NCI-H2196 (cell line): ENCODE data around the gene WASL.
"Not testable (repeated sequence)": the region's sequence is repeated elsewhere in the genome, so short reads cannot be mapped to it uniquely, and the experiment has no call there.

Experiments
- DNase-seq: peaks from one replicate; lab custom pipeline; 2025; ENCODE audit not compliant: unreplicated experiment; lab: John Stamatoyannopoulos, UW

The WASL gene

DNA sequence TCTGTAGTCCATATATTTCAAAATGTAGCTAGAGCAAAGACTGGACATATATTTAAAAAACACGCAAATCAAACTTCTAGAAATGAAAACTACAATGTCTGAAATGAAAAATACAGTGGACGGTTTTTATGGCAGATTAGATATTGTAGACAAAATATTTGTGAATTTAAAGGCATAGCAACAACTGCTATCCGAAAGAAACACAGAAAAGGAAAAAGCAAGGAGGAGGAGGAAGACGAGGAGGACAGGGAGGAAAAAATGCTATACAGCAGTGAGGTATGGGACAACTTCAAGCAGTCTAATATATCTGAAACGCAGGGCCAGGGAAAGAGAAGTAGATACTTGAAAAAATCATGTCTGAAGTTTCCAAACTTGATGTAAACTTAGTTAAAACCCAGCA lies 13.3 kb downstream of the WASL start:
- DNase-seq = no peak

- no peak for DNase-seq
Observed at GRCh38 chr7:123734498-123734897, 14.3 kb downstream of the WASL start.

- no peak for DNase-seq
Observed at GRCh38 chr7:123732413-123733091, 16.3 kb downstream of the WASL start.

DNA sequence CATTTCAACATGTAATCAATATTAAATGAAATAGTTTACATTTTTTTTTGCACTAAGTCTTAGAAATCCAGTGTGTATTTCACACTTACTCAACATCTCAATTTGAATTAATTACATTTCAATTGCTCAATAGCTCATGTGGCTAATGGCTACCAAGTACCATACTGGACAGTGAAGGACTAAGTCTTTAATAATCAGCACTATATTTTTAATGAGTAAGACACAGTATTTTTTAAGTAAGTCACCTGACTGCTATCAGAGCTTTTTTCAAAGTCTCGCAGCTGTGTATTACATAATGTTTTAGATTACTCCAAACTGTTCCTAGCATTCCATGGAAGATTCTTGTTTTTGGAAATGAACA lies 19.6 kb downstream of the WASL start:
- no peak for DNase-seq

DNA sequence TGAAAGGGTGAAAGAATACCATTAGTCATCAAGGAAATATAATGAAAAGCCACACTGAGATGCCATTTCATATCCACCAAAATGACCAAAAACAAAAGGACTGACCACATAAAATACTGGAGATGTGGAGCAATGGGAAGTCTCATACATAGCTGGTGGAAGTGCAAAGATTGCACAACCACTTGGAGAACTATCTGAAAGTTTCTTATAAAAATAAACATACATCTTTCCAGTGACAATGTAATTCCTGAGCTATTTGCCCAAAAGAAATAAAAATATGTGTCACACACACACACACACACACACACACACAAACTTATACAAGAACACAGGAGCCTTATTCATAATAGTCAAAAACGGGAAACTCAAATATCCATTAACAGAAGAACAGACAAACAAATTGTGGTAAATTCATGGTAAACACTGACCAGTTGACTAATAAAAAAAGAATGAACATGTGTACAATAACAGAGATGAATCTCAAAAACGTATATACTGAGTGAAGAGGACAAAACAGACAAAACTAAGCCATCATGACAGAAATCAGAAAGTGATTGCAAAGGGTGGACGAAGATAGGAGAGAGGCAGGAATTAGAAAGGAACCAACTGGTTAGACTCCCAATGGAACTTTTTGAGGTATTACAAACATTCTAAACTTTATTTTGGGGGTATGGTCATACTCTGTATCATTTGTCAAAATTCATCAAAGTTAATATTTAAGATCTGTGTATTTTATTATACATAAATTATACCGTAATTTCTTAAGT lies 21.5 kb downstream of the WASL start:
- DNase-seq = no peak

GRCh38 chr7:123725586-123726171 lies 23.1 kb downstream of the WASL start:
- DNase-seq = no peak

GRCh38 chr7:123724817-123725253 lies 24.0 kb downstream of the WASL start:
- no peak for DNase-seq

- DNase-seq = no peak
Observed at GRCh38 chr7:123723913-123724312, 24.9 kb downstream of the WASL start.

GRCh38 chr7:123720527-123720926 lies 28.3 kb downstream of the WASL start:
- not testable (repeated sequence) for DNase-seq

GRCh38 chr7:123719197-123719721 lies 29.5 kb downstream of the WASL start:
- no peak for DNase-seq

DNA sequence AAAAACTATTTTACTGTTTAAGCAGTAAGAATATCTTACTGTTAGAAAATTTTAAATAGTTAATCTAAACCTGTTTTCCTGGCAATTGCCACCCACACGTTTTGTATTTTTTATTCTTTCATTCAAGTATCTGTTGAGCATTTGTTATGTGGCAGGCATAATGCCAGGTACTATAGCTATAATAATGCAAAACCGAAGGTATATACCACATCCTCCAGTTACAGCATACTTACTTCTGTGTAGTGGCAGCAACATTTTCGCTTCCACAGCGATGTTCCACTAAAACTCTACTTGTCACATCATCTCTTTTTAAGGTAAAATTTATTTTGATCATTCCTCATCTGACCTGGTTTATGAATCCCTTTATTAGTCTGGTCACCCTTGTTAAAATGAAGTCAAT lies 30.0 kb downstream of the WASL start:
- DNase-seq = no peak

- DNase-seq = no peak
Observed at GRCh38 chr7:123717689-123718088, 31.1 kb downstream of the WASL start.

DNA sequence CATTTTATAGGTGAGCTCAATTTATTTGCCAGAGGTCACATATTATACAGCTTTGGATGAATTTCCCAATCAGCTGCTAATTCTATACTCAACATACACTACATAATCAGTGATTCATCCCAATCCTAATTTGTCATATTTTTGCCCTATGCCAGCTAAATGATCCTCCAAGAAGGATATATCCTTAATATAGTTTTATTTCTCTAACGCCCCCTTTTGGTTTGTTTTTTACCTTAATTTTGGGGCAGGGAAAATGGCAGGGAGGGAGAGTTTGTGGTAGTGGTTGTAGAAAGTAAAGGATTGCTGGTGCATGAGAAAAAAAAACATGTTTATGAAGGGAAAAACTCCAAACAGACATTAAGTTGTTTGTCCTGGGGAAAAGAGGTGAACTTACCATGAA lies 31.9 kb downstream of the WASL start:
- DNase-seq = no peak

GRCh38 chr7:123715799-123716198 lies 33.0 kb downstream of the WASL start:
- no peak for DNase-seq

DNA sequence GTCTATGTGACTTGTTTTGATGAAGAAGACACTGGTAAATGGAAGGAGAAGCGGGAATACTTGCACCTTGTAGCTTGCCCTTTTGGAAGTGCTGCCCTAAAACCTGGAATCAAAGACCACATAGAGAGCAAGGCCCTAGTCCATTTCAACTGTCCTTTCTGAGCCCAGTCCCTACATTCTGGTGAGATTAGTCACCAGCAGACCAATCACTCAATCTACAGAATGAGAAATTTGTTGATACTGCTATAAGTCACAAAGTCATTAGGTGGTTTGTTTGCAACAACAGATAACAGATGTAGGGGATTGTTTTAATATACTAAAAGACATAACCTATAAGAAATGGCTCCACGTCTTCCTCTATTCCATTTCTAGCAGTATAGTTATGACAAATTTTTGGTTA lies 33.6 kb downstream of the WASL start:
- no peak for DNase-seq

- DNase-seq = no peak
Observed at GRCh38 chr7:123714296-123715080, 34.3 kb downstream of the WASL start.

DNA sequence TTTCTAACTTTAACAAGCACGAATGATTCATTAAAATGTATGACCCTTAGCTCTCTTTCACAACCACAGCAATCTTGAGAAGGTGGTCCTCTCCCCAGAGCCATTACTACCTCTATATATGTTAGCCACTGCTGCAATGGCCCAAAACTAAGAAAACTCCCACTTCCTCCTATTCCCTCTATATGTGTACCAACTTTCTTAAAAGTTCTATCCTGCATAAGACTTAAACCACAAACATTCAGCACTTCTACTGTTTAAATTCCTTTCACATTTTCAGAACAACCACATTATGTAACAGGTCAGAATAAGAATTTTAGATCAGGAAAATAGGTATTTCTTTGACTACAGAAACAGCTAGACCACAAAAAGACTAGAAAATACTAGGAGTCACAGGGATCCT lies 36.2 kb downstream of the WASL start:
- DNase-seq = no peak

DNA sequence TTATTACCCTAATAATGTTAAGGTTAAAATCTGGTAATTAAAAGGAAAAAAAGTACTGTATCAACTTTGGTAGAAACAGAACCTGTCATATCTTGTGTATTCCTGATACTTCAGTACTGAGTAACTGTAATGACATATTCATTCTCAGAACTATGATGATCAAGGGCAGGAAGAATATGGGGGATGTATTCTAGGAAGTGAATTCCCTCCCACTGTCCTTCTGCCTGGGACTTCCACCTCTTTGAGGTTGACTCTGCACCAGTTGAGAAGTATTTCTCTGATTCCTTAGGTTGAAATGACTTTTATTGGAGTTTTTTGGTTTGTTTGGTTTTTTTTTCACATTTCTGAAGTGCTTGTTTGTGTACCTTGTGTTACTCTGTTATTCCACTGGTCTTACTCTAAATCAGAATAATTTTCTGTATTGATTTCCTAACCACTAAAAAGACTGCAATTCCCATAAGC lies 36.9 kb downstream of the WASL start:
- DNase-seq = no peak

DNA sequence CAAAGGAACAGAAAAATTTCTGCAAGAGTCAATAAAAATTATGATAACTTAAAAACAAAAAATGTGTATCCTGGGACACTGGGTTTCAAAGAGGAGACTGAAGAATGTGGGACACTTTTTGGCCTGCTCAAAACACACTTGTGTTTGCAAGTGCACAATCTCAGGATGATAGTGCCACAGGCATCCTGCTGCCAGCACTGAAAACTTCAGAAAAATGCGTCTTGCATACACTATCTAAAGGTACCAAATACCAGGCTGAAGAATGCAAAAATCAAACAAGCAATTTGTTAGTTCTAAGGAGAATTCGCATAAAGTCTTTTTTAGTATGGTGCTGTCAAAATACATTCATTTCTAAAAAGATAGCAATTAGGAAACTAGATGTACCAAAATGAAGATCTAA lies 38.1 kb downstream of the WASL start:
- DNase-seq = no peak

DNA sequence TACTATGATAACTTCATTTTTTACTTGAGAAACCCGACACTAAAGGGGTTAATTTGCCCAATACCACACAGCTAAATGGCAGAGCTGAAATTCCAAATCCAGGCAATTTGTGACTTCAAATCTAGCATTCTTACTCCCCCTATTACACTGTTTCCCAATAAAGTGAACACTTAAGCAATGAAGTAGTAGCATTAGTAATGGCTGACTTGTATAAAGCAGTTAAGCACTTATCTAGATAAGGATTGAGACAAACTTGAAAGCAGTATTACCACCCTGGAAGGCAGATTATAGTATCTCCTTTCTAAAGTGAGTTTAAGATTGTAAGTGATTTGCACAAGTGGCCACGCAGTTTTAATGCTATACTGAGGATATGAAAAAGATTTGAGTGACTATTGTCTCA lies 39.3 kb downstream of the WASL start:
- no peak for DNase-seq

DNA sequence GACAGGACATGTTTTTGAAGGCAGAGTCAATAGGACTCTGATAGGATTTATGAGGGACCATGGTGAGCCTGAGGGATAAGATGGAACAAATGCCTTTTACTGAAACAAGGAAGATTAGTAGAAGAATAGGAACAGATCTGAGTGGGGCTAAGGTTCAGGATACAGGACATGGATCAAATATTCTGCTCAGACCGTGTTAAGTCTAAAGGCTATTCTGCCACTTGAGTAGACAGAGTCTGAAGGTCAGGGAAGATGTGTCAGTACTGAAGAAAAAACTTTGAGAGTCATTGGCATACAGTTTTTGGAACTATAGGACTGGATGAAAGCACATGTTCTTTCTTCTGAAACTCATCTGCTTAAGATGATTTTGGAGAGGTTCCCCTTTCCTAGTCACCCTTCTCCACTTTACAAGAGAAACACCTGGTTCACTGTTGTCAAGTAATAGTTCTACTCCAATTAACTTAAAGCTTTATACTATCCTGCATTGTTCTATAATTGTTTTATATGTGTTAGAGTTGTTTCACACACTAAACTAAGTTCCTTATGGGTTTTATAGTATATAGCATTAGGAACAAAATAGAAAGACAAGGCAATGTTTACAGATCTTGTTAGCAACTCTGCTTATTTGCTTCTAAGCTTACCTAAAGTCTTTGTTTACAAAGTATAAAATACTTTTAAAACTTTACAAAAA lies 43.4 kb downstream of the WASL start:
- DNase-seq = no peak
